ENCODE data around the gene OBP2A.

OBP2A gene

DNA sequence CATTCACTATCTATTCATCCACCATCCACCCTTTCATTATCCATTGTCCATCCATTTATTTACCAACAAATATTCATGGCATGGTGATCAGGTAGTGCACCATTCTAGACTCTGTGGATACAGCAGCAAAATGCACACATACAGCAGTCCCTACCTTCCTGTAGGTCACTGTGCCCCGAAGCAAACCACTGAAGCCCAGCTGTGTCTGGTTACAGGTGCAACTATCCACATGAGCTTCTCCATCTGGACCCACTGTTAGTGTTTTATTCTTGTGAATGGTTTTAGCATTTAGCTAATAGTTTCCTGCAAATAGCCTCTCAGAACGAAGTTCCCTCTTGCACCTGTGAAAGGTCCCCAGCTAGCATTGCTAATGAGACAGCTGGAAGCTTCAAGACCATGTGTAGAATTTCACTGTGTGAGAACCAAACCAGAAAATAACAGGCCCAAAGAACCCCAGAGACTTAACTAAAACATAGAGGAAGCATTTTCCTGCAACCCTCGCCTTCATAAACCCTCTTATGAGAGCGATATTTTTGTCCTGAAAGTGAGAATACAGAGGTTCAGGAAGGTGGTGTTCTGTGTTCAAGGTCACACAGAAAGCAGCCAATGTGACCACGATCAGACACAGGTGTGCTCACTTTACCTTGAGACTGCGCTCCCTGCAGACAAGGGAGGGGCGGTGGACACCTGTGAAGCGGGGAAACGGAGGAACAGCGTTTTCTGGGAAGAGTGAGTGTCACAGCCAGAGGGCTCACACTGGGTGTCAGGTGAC is 34.1 kb downstream of the OBP2A start:
- DNase-seq, result no peak

DNA sequence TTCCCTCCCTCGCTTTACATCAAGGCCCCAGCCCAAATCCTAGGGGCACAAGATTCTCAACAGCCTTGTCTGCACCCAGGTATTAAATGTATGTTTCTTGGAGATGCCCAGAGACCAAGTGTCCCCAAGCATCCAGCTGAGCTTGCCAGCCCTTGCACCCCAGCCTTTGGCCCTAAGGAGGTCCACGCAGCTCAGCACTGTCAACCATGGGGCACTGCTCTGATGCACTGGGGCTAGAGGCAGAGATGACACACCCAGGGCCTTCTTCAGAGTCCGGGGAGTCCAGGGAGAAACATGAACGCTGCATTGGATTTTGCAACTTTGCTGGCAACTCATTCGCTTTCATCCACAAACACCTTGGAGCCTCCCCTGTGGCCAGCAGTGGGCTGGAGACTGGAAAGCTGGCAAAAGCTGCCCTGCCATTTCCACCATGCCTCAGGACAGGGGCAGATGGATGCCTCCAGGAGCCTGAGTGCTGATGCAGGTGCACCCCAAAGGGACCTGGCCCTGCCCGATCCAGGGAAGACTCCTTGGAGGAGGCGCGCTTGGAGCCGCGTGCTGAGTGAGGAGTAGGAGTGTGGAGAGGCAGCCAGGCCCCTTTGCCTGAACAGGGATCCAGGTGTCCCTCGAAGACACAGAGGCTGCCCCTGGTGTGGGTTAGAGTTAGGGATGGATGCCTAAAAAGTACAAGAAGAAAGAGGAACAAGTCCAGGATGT is 34.9 kb downstream of the OBP2A start:
- DNase-seq, result no peak

DNA sequence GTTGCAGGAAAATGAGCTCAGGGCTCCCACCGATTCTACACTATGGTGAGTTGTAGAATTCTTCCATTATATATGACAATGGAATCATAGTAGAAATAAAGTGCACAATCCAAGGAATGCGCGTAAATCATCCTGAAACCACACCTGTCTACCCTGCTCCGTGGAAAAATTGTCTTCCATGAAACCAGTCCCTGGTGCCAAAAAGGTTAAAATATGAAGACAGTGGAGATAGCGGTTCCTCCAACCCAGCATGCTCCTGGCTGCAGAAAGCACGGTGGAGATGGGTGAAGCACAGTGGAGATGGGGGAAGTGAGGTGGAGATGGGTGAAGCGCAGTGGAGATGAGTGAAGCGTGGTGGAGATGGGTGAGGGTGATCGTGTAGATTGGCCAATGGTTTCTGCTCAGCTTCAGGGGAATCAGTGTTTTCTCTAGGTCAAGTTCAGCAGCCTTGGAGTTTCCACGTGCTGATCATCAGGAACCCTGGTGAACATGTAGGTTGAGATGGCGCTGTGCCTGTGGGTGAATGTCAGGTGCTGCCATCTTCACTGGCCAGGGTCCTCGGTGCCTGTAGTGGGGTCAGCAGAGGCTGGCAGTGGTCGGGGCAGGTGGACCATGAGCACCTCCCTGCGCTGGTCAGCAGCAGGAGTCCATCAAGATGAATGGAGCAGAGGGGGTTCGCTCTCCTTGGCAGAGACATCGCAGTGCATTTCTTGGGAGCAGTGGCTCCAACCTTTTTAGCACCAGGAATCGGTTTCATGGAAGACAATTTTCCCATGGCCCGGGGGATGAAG is 35.9 kb downstream of the OBP2A start:
- DNase-seq, result no peak

DNA sequence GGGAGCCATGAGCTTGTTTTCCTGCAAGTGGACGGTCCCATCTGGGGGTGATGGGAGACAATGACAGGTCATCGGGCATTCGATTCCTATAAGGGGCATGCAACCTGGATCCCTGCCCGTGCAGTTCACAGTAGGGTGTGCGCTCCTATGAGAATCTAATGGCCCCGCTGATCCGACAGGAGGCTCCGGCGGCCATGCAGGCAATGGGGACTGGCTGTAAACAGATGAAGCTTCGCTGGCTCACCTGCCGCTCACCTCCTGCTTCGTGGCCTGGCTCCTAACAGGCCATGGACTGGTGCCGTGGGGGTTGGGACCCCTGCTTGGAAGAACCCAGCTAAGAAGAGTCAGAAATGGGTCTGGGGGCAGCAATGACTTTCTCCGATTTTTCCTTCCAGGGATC is 36.6 kb downstream of the OBP2A start:
- DNase-seq, result no peak

DNA sequence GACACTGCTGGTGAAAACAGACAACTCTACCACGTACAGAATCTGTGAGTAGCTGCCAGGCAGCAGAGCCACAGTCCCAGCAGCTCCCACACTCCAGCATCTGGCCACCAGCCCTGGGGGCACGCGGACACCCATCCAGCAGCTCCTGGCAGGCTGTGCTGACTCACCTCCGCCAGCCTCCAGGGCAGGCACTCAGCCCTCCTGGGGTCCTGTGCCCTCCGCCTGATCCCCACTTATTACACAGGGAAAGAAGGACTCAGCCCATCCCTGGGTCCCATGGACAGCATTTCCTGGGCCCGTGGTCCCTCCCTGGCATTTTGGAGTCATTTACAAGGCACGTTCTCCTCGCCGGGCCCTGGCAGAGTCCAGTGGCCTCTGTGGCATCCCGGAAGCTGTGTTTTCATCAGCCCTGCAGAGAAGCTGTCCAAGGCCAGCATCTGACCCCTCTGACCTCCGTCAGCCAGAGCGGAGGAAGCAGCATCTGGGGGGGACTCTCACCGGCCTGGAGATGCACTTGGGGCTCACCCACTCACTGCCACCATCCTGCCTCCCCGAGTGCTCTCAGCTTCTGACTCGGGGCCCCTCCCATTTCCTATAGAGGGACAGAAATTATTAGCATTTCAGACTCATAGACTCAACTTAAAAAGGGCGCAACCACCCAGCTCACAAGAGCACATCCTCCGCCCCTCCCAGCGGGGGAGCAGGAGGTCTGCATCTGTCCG is 37.2 kb downstream of the OBP2A start:
- DNase-seq, result no peak

DNA sequence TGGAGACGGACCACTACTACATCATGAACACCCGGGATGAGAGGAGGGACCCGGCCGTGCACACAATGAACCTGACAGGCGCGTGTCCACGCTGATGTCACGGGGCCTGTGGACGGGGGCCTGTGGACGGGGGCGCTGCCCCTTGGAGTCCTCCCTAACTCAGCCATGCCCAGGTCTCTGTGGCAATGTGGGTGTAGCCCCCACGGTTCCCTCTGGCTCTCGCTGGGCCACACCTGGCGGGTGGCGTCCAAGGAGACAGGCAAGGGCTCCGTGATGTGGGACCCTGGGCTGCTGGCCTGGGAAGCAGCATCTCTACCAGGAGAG is 37.7 kb downstream of the OBP2A start:
- no peak for DNase-seq

DNA sequence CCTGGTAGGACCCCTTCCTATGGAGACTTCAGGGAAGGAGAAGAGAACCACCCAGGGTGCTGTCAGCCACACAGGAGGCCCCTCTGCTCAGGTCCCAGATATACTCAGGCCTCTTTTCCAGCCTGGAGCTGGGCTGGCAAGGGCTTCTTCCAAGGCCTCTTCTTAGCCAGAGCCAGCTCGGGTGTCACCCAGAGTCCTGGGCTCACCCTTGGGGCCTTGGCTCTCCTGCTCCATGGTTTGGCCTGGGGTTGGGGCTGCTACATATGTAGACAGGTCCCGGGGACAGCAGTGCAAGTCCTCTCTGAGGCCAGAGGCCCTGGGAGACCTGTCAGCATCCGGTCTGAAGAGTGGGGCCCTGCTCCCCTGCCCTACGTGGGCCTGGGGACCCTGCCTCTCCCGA is 38.4 kb downstream of the OBP2A start:
- no peak for DNase-seq

DNA sequence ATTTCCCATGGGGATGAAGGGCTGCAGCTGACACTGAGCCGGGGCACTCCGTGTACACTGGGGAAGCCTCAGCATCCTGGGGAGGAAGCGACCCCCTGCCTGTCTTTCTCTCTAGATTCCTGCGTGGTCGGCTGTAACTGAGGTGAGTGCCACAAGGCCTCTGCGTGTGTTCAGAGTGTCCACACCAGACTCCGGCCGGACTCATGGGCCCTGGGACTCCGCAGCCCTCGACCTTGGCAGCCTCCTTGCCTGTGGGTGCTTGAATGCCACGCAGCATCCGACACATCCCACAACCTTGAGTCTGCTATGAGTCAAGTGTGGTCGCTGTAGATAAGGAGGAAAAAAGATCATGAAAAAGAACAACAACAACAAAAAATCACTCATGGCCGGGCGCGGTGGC is 39.0 kb downstream of the OBP2A start:
- no peak for DNase-seq

DNA sequence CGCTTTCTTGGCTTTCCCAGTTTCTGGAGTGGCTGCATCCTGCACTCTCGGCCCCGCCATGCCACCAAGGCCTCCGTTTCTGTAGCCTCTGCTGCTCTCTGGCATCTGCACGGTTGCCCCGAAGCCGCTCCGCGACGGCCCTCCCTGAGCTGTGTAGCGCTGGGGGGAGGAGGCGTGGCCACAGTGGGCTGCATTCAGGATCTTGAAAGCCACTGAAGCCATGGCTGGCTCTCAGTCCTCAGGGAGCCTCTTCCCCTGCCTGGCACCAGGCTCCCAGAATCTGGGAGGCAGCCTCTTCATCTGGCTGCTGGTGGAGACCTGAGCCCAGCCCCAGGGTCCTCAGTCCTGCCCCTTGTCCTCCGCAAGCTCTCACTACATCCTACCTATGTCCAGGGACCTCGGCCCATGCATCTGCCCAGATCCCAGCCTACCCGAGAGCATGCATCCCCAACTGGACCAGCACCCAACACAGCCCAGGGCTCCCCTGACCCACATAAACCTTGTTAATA is 40.7 kb downstream of the OBP2A start:
- DNase-seq, result no peak

DNA sequence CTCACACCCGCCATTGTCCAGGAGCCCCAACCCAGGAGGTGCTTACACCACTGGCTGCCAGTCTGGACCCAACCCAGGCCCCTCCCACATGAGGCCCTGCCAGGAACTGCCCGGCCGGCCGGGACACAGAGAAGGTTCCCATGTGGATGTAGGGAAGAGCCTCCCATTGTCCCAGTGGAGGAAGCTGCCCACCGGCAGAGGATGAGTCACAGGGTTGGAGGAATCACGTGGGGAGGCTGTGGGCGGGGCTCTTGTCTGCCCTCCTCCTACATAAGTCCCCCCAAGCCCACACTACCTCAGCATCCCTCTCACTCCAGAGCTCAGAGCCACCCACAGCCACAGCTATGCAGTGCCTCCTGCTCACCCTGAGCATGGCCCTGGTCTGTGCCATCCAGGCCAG is 41.7 kb downstream of the OBP2A start:
- no peak for DNase-seq

DNA sequence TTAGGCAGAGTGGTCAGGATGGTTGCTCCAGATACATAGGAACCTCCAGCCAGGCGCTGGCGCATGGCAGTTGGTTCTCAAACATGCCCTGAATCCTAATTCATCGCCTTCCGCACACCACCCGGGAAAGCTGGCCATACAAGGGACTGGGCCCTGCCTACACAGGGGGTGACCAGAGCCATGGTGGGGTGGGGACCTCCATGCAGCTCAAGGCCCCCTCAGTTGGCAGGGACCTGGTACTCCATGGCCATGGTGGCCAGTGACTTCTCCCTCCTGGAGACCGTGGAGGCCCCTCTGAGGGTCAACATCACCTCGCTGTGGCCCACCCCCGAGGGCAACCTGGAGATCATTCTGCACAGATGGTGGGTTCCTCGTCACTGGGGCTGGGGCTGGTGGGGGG is 42.4 kb downstream of the OBP2A start:
- no peak for DNase-seq

DNA sequence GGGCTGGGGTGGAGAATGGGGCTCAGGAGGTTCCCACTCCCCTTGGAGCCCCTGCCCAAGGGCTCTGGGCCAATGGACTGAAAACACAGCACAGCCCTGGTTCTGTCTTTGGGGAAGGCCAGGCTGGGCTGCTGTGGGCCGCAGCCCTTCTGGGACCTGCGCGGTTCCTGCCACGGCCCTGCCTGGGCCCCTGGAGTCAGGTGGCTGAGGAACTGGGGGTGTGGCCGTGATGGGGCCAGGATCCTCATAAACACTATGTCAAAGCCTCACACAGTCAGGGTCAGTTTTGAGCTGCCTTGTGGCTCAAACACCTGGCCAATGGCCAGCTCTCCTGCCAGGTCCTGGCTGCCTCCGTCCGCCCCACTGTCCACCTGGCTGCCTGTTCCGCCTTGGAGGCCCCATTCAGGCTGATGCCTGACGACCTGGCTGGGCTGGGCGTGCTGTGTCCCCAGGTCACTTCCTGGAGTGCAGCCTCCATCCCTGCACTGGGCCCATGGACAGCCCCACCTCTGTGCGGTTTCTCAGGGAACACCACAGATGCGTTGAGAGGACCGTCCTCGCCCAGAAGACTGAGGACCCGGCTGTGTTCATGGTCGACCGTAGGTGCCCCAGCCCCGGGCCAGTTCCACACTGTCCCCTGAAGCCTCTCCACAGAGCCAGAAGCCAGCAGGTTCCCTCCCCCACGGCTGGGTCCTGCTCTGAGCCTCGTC is 43.1 kb downstream of the OBP2A start:
- no peak for DNase-seq

DNA sequence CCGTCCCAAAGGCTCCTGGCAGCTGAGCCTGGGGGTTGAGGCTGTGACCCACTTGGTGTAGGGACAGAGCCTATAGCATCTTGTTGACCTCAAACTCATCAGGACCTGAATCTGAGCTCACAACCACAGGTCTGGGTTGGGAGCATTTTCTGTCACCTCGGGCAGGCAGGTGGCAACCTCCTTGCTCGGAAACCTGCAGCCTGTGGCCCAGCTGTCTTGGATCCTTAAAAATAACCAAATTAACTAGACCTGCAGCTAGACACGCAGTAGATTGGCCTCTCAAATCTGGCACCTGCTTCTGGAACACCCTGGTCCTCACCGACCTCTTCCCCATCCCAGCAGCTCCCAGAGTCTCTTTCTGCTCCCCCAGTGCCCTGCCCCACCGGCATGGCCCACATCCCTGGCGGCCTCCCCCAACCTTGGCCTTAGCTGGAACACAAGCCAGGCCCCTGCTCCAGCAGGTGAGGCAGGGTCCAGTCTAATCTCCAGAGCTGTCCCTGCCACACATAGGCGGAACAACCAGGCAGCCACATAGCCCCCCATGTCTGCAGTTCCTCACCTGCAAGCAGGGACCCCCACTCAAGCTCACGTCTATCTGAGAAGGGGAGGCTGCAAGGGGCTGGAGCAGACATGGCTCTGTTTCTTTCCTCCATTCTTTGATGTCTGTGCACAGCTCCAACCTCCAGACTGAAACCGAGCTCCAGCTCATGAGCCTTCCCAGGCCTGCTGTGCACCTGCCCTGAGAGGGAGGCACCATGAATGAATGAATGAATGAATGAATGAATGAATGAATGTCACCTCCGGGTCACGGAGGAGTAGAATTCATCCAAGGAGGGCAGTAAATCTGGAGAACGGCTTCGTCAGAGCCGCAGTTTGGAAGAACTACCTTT is 43.9 kb downstream of the OBP2A start:
- DNase-seq, result no peak

DNA sequence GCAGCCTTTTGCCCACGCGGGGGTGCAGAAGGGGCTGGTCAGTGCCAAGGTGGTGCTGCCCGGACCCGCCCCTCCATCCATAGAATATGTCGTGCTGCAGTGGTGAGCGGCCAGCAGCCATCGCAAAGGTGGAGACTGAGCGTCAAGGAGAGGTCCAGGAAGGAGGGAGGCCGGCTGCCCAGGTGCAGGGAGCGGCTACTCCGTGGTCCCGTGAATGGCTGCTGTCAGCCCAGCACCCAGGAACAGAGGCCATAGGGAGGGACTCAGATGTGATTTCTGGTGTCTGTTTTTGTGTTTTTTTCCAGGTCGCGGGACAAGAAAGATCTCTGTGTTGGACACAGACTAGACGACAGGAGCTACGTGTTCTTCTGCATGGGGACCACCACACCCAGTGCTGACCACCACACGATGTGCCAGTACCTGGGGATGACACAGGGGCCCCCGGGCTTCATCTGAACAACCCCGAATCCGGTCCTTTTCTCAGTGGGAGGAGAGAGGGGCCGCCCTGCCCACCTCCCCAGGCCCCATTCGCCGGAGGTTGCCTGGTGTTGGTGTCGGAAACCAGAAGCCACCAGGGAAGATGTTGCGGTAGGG is 44.7 kb downstream of the OBP2A start:
- no peak for DNase-seq

DNA sequence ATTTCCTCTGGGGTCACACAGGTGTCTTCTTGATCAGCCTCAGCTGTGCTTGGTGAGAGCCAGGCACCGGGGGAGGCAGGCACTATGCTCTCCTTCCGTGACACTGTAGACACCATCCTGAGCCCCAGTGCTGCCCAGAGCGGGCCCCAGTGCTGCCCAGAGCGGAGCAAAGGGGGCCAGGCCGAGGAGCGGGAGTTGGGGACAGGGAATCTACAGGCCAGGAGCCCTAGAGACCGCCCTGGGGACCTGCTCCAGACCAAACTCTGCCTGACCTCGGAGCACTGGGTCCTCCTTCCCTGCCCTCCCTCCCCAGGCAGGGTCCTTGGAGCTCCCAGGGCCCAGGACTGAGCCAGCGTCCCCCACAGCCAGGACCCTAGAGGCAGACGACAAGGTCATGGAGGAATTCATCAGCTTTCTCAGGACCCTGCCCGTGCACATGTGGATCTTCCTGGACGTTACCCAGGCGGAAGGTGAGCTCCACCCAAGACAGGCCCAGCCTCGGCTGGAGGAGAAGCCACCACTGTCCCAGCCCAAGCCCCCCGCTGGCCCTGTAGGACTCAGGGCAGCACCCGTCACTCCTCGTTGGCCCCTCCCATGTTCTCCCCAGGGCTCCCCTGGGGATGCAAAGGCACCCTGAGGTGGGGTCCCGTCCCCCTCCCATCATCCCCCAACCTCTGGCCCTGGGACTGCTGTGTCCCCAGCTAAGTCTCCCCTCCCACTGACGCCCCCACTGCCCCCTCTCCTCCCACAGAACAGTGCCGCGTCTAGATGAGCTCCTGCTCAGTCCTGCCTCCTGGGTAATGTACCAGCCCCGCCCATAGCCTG is 45.8 kb downstream of the OBP2A start:
- DNase-seq, result no peak

DNA sequence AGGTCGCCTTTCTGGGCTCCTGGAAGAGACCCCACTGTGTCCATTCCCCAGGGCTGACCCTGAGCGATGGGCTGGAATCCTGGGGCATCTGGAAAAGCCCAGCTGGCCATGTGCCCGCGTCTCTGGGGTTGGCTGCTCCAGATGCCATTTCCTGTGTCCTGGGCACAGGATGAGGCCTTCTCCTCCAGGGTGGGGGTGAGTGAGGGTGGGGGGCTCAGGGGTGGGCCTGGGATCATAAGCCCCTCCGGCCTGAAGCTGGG is 46.3 kb downstream of the OBP2A start:
- no peak for DNase-seq

DNA sequence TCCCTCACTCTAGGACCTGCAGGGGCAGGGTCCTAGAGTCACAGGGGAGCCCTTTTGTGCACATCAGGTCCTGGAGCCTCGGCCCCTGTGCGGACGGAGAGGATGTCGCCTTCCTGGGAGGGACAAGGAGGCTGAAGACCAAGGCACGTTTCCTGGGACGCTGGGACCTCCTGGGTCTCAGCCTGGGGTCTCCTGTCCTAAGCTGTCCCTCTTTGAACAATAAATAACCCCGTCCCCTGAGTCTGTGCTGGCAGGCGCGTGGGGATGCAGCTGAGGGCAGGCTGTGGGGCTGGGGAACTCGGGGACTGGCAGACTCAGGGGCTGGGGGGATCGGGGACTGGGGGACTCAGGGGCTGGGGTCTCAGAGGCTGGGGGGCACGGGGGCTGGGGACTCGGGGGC is 46.7 kb downstream of the OBP2A start:
- DNase-seq, result no peak

DNA sequence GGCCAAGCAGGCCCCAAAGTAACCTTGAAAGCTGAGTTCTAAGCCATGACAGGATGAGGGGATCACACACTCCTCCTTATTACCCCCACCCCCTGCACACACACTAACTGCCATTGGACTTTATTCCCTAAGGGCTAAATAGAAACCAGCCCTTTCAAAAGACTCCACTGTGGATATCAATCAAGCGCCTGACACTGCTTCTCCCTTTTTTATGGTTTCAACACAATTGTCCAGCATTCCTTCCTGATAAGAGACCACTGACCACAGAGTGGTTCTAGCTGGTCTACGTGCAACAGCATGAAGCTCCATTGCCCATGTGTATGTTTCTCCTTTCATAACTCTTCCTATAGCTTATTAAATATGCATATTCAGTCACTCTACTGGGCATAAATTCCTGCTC is 50.3 kb downstream of the OBP2A start:
- no peak for DNase-seq

Measured in right kidney (tissue), 1 donor.